Measurements from ENCODE around the gene LITAFD.

Gene LITAFD

GRCh38 chr16:8854298-8854948 lies 27.7 kb upstream of the LITAFD start:
- TF ChIP-seq PPARA (CRISPR knock-in tag; IDR thresholded peaks at IDR 0.05; ENCODE audit: borderline replicate concordance): no peak
- TF ChIP-seq, protein P1, sequence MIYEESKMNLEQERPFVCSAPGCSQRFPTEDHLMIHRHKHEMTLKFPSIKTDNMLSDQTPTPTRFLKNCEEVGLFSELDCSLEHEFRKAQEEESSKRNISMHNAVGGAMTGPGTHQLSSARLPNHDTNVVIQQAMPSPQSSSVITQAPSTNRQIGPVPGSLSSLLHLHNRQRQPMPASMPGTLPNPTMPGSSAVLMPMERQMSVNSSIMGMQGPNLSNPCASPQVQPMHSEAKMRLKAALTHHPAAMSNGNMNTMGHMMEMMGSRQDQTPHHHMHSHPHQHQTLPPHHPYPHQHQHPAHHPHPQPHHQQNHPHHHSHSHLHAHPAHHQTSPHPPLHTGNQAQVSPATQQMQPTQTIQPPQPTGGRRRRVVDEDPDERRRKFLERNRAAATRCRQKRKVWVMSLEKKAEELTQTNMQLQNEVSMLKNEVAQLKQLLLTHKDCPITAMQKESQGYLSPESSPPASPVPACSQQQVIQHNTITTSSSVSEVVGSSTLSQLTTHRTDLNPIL (CRISPR knock-in tag; IDR thresholded peaks at IDR 0.05; ENCODE audit: low read depth): no peak
- TF ChIP-seq, protein P2, sequence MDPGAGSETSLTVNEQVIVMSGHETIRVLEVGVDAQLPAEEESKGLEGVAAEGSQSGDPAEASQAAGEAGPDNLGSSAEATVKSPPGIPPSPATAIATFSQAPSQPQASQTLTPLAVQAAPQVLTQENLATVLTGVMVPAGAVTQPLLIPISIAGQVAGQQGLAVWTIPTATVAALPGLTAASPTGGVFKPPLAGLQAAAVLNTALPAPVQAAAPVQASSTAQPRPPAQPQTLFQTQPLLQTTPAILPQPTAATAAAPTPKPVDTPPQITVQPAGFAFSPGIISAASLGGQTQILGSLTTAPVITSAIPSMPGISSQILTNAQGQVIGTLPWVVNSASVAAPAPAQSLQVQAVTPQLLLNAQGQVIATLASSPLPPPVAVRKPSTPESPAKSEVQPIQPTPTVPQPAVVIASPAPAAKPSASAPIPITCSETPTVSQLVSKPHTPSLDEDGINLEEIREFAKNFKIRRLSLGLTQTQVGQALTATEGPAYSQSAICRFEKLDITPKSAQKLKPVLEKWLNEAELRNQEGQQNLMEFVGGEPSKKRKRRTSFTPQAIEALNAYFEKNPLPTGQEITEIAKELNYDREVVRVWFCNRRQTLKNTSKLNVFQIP (CRISPR knock-in tag; IDR thresholded peaks at IDR 0.05; ENCODE audit: borderline replicate concordance, low read depth): no peak
- TF ChIP-seq ZNF565 (CRISPR knock-in tag; conservative IDR thresholded peaks at IDR 0.05; ENCODE audit: low read depth): no peak
- no peak for TF ChIP-seq ZFP3 (CRISPR knock-in tag; IDR thresholded peaks at IDR 0.05)
- TF ChIP-seq ARNTL (CRISPR knock-in tag; IDR thresholded peaks at IDR 0.05; ENCODE audit: borderline replicate concordance, low read depth): no peak
- TF ChIP-seq CSRNP3 (CRISPR knock-in tag; IDR thresholded peaks at IDR 0.05): no peak
- no peak for TF ChIP-seq PATZ1 (CRISPR knock-in tag; IDR thresholded peaks at IDR 0.05; ENCODE audit: borderline replicate concordance)
- ATAC-seq: no peak

GRCh38 chr16:8855051-8855786 lies 26.9 kb upstream of the LITAFD start:
- ATAC-seq: no peak
- no peak for TF ChIP-seq RARB (CRISPR knock-in tag; IDR thresholded peaks at IDR 0.05)
- TF ChIP-seq GLIS3 (CRISPR knock-in tag; IDR thresholded peaks at IDR 0.05): no peak
- no peak for TF ChIP-seq CSDC2 (CRISPR knock-in tag; IDR thresholded peaks at IDR 0.05)
- TF ChIP-seq ARNTL (CRISPR knock-in tag; IDR thresholded peaks at IDR 0.05; ENCODE audit: borderline replicate concordance, low read depth): no peak
- no peak for TF ChIP-seq TCF4 (CRISPR knock-in tag; IDR thresholded peaks at IDR 0.05; ENCODE audit: borderline replicate concordance)
- TF ChIP-seq ZNF8 (CRISPR knock-in tag; IDR thresholded peaks at IDR 0.05): no peak
- no peak for TF ChIP-seq ISL1 (CRISPR knock-in tag; IDR thresholded peaks at IDR 0.05)
- no peak for TF ChIP-seq PPARA (CRISPR knock-in tag; IDR thresholded peaks at IDR 0.05; ENCODE audit: borderline replicate concordance)

DNA sequence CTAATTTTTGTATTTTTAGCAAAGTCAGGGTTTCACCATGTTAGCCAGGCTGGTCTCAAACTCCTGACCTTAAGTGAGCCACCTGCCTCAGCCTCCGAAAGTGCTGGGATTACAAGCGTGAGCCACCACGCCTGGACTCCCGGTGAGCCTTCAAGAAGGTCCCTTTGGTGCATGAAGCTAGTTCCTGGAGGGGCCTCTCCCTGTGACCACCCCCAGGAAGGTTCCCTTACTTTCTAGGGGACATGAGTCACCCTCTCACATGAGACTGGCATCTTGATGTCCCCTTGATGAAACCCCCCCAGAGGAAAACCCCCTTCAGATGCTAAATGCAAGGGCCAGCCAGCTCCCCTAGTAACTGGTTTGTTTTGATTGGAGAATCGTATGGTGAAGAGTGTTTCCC lies 26.2 kb upstream of the LITAFD start:
- no peak for ATAC-seq
- no peak for TF ChIP-seq ESRRG (CRISPR knock-in tag; IDR thresholded peaks at IDR 0.05)
- TF ChIP-seq ZNF70 (CRISPR knock-in tag; IDR thresholded peaks at IDR 0.05): no peak
- TF ChIP-seq SNAI2 (CRISPR knock-in tag; IDR thresholded peaks at IDR 0.05): no peak

DNA sequence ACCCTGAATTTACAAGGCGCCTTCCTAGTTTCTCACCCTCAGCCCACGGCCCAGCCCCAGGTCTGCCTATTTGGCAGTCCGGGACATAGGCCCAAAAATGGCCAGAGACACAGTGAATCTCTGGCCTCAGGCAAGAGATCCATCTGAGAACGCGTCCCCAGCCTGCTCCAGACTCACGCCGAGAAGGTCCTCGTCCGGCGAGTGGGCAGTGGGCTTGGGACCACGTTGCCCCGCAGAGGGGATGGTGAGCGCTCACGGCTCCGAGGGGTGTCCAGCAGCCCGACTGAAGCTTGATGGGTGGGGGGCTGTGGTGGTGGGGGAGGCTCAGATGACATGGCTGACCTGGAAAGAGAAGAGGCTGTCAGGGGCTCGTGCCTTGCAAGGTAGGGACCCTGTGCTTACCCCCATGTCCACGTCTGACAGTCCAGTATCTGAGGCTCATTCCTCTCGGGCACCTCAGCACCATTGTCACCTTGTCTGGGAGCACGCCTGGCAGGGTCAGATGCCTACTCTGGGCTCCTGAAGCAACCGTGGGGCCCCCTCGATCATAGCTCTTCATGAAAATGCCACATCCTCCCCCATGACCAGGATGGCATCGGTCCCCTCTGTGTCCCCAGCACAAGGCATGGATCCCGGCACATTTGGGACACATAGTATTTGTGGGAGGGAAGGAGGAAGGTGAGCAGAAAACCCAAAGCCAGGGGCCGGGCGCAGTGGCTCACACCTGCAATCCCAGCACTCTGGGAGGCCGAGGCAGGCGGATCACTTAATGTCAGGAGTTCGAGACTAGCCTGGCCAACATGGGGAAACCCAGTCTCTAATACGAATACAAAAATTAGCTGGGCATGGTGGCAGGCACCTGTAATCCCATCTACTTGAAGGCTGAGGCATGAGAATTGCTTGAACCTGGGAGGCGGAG lies 22.9 kb upstream of the LITAFD start:
- ATAC-seq: no peak
- no peak for TF ChIP-seq CSRNP3 (CRISPR knock-in tag; IDR thresholded peaks at IDR 0.05)
- TF ChIP-seq ZFP3 (CRISPR knock-in tag; IDR thresholded peaks at IDR 0.05): no peak
- no peak for TF ChIP-seq OSR1 (CRISPR knock-in tag; IDR thresholded peaks at IDR 0.05)
- TF ChIP-seq, protein P2 (CRISPR knock-in tag; IDR thresholded peaks at IDR 0.05; ENCODE audit: borderline replicate concordance, low read depth): no peak
- TF ChIP-seq BACH2 (CRISPR knock-in tag; IDR thresholded peaks at IDR 0.05; ENCODE audit: borderline replicate concordance): no peak
- TF ChIP-seq TCF4 (CRISPR knock-in tag; IDR thresholded peaks at IDR 0.05; ENCODE audit: borderline replicate concordance): no peak
- no peak for TF ChIP-seq ZNF8 (CRISPR knock-in tag; IDR thresholded peaks at IDR 0.05)
- no peak for TF ChIP-seq ZFP30 (CRISPR knock-in tag; IDR thresholded peaks at IDR 0.05)
- no peak for TF ChIP-seq RARB (CRISPR knock-in tag; IDR thresholded peaks at IDR 0.05)
- TF ChIP-seq ARNTL (CRISPR knock-in tag; IDR thresholded peaks at IDR 0.05; ENCODE audit: borderline replicate concordance, low read depth): no peak
- TF ChIP-seq, protein P1 (CRISPR knock-in tag; IDR thresholded peaks at IDR 0.05; ENCODE audit: low read depth): no peak
- TF ChIP-seq TOX (CRISPR knock-in tag; IDR thresholded peaks at IDR 0.05; ENCODE audit: borderline replicate concordance): no peak
- no peak for TF ChIP-seq ESRRG (CRISPR knock-in tag; IDR thresholded peaks at IDR 0.05)
- TF ChIP-seq SNAI2 (CRISPR knock-in tag; IDR thresholded peaks at IDR 0.05): no peak
- TF ChIP-seq ZNF565 (CRISPR knock-in tag; conservative IDR thresholded peaks at IDR 0.05; ENCODE audit: low read depth): no peak
- TF ChIP-seq GLIS3 (CRISPR knock-in tag; IDR thresholded peaks at IDR 0.05): no peak
- no peak for TF ChIP-seq CSDC2 (CRISPR knock-in tag; IDR thresholded peaks at IDR 0.05)
